Putamen (tissue), 1 donor: ENCODE data around the gene AKT3.
"Not testable (repeated sequence)": the region's sequence is repeated elsewhere in the genome, so short reads cannot be mapped to it uniquely, and the experiment has no call there.

Source experiments
- DNase-seq: peaks from one replicate; pipeline ENCODE4 v3.0.0-alpha.2; 2016; ENCODE audit warnings: low spot score

AKT3 gene

DNA sequence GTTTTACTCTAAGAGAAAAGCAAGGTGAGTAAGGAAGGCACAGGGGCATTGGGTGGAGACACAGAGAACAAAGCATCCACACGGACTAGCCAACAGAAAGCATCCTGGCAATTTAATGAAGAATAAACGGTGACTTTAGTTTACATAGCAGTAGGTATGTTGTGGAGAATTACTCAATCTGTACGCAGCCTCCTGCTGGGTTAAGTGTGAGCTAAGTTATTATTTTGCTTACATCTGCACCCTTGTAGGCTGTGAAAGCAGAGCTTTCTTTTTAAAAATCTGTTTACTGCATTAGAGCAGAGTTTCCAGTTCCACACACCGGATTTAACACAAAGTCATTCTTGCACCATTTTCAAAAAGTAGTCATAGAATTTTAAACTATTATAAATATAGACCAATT is 144.5 kb downstream of the AKT3 start:
- DNase-seq, result no peak

DNA sequence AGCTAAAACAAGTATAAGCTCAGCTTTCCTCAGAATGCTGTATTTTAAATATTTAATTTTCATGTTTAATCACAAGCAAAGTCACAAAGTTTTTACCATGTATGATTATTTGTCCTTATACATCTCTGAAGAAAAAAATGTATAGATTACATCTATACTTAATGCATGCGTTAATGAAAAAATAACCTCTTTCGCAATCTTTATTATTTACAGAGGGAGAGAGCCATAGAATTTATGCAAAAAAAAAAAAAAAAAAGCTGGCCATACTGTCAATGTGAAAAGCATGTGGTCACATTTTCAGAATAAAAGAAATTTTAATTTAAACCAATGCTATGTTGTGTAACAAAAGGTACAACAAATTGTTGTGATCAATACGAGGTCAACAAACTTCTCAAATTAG is 148.2 kb downstream of the AKT3 start:
- DNase-seq, result no peak

DNA sequence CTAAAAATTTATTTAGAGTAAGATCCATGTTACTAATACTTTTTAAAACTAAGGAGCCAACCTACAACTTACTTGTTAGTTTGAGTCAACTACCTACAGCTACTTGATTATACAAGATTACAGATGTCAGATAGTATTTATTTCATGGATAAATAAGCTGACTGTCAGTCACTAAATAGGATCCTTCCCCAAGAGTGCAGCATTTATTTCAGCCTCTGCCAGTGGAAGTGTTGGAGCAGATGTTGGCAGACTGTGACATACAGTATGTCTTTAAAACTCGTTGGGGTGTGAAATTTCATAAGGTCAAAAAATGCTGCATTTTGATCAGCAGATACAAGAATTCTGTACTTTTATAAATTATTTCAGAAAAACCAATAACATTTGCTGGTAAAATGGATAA is 156.2 kb downstream of the AKT3 start:
- DNase-seq, result no peak

DNA sequence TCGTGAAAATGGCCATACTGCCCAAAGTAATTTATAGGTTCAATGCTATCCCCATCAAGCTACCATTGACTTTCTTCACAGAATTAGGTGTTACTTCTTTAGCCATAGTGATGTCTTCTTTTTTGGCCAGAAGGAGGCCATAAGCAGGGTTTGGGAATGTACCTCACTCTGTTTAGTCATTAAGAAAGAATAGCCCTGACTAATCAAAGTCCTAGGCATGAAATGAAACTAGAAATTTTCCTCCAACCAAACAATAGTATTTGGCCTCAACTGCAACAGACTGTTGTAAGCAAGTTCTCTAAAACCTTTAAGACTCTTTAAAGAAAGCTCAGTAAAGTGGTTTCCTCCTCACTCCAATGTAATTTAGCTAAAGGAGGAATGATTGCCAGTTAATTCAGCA is 163.9 kb downstream of the AKT3 start:
- DNase-seq, result no peak

DNA sequence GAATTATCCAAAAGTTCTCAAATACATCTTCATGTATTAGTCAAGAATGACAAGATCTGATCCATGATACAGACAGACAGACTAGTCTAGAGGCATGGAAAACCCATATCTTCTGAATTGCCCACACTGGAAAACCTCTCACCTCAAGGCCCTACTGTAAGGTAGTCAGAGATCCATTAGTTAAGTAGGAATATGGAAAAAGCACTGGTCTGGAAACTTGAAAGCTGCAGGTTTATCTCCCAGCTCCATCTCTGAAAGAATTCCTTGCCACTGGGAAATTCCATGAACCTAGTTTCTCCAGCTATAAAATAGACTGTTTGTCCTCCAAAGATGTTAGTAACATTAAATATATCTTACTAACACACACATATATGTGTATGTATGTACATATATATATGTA is 169.2 kb downstream of the AKT3 start:
- DNase-seq, result no peak

DNA sequence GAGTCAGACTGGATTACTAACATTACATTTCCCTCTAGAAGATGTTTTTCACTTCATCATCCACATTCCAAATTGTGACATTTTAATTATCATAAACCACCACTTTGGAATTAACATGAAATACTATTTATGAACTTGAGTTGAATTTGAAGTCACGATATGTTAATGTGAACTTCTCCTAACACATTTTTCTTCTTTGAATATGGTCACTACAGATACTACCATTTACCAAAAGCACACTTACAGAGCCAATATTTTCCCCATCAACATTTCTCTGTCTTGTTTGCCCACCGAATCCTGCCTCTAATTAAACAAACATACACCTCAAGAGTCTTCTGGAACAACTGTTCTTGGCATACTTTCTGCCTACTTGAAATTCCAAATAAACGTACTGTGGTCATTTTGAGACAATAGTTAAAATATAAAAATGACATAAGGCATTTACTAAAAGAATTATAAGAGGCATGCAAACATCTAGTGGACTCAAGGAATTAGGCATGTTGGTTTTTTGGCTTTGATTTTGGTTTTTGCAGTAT is 177.4 kb downstream of the AKT3 start:
- no peak for DNase-seq

DNA sequence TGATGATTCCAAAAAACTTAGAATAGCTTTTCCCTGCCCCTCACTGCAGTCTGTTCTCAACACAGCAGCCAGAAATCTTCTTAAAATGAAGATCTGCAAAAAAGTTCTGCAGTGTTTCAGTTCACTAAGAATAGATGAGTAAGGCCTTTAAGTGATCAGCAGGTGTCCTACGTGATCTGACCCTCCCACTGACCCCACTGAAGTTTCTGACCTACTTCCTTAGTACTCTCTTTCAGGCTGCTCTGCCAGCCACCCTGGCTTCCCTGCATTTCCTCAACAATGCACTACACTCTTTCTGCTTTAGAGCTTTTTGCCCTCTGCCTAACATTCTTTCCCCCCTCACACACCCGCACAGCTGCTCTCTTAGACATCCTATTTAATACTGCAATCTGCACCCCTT is 182.5 kb downstream of the AKT3 start:
- no peak for DNase-seq

DNA sequence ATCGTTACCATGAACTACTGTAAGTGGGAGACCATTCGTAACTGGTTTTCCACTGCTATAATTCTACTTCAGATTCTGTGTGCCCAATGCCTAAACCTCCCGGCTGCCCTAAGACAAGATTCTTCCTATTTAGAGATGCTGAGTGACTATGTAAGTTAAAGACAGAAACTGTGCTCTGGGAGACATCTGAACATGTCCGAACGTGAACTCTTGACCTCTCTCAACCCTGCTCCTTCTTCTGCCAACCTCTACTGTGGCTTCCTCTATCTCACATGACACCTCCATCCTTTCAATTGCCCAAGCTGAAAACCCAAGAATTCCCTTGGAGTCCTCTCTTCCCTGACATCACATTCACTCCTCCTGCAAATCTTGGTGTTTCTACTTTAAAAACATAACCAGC is 182.9 kb downstream of the AKT3 start:
- DNase-seq, result no peak

DNA sequence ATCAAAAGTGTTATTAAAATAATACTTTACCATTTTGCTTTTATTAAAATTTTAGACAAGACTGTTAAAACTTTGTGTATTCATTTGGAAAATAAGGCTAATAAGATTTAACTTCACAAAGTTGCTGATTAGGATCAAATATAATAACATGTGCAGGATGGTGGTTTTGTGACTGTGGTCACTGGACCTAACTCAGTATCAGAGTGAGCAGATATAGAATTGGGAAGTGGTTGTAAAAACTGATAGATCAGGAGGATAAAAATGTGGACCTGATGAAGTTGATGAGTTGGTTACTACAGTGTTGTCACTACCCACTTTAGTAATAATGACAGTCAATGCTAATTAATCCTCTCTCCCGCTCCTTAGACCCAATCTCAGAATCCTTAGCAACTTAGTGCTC is 186.4 kb downstream of the AKT3 start:
- no peak for DNase-seq

DNA sequence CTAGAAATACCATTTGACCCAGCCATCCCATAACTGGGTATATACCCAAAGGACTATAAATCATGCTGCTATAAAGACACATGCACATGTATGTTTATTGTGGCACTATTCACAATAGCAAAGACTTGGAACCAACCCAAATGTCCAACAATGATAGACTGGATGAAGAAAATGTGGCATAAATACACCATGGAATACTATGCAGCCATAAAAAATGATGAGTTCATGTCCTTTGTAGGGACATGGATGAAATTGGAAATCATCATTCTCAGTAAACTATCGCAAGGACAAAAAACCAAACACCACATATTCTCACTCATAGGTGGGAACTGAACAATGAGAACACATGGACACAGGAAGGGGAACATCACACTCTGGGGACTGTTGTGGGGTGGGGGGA is 187.9 kb downstream of the AKT3 start:
- not testable (repeated sequence) for DNase-seq

DNA sequence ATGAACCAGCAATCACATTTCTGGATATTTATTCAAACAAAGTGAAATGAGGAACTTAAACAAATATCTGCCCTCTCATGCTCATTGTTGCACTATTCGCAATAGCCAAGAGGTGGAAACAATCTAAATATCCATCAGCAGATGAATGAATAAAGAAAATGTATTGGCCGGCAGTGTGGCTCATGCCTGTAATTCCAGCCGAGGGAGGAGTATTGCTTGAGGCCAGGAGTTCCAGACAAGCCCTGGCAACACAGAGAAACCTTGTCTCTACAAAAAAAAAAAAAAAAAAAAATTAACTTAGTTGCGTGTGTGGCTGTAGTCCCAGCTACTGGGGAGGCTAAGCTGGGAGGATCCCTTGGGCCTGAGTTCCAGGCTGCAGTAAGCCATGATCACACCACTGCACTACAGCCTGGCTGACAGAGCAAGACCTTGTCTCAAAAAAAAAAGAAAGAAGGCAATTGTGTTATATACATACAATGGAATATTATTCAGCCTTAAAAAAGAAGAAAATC is 191.4 kb downstream of the AKT3 start:
- DNase-seq, result no peak

DNA sequence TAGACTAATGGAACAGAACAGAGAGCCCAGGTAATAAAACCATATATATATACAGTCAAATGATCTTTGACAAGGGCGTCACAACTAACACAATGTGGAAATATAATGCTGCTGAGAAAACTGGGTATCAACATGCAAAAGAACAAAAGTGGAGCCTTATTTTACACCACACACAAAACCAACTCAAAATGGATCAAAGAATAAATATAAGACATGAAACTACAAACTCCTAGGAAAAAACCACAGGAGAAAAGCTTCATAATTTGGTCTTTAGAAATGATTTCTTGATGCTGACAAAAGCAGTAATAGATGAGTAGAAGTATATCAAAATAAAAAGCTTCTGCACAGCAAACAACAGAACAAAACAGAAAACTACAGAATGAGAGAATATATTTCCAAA is 192.2 kb downstream of the AKT3 start:
- DNase-seq, result no peak

DNA sequence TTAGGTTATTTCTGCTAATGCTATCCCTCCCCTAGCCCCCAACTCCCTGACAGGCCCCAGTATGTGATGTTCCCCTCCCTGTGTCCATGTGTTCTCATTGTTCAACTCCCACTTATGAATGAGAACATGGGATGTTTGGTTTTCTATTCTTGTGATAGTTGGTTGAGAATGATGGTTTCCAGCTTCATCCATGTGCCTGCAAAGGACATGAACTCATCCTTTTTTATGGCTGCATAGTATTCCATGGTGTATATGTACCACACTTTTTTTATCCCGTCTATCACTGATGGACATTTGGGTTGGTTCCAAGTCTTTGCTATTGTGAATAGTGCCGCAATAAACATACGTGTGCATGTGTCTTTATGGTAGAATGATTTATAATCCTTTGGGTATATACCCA is 200.5 kb downstream of the AKT3 start:
- DNase-seq, result not testable (repeated sequence)

DNA sequence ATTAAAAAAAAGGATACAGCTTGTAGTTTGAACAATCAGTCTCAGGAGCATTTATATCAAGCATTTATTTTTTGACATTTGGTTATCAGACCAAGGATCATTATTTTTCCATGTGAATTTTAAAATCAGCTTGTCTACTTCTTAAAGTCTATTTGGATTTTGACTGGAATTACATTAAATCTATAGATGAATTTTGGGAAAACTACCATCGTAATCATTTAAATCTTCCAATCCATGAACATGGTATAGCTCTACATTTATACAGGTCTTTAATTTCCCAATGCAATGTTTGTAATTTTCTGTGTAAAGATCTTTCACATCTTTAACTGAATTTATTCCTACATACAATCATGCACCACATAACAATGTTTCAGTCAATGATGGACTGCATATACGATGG is 203.2 kb downstream of the AKT3 start:
- DNase-seq, result no peak

DNA sequence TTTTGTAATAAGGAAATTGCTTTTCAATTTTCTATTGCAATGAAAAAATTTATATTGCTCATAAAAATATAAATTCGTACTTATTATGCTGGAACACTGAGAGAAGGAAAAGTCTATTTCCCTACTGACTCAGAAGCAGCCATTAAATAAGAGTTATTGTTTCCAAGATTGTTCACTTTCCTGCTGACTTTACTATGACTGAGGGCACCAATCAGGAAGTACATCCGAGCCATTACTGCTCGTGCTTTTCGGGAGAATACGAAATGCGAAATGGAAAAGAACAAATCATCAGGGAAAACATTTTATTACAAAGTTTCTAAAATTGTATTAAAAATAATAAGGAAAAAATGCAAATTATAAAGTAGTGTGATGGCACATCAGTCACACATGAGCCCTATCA is 204.8 kb downstream of the AKT3 start:
- no peak for DNase-seq

DNA sequence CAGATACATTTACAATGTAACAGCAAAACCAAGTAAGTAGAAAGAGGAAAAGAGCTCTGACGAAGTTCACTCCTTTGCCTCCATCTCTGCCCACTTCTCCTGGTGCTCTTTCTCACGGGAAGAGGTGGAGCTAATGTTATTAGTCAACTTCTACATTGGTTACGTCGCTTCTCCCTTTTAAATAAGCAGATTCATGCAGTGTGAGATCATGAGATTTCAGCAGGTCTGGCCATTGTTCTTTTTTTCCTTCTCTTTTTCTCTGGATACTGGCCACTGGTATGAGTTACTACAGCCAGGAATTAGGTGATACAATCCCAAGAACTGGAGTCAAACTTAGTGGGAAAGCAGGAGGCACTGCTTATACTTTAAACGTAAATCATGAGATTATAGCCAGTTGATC is 207.1 kb downstream of the AKT3 start:
- DNase-seq, result no peak

DNA sequence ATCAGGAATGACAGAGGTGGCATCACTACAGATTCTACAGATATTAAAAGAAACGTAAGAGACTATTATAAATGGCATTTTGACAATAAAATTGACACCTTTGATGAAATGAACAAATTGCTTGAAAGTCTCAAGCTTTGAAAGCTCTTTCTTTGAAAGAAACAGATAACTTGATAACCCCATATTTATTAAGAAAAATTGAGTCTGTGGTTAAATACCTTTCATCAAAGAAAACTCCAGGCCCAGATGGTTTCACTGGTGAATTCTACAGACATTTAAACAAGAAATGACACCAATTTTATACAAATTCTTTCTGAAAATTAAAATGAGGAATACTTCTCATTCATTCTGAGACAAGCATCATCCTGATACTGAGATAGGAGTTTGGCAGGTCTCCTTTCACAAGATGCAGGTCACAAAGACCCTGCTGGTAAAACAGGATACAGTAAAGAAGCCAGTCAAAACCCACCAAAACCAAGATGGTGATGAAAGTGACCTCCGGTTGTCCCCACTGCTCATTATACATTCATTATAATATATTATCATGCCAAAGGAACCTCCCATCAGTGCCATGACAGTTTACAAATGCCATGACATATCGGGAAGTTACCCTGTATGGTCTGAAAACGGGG is 210.9 kb downstream of the AKT3 start:
- no peak for DNase-seq

DNA sequence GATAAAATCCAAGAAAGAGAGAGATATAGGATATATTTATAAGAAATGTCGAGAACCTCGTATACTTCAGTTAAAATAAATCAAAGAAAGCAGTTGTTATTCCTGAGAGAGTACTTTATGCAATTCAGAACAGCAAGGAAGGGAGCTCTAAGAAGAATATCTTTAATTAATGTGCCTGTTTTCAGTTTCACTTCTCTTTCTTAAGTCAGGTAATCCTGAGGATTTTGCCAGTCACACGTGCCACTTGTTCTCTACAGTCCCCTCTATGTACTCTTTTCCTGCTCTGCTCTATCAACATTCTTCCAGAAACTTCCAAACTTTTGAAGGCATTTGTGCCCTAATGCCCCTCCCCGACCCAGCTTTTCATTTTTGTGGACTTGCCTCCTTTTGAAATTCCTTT is 211.9 kb downstream of the AKT3 start:
- DNase-seq, result no peak

DNA sequence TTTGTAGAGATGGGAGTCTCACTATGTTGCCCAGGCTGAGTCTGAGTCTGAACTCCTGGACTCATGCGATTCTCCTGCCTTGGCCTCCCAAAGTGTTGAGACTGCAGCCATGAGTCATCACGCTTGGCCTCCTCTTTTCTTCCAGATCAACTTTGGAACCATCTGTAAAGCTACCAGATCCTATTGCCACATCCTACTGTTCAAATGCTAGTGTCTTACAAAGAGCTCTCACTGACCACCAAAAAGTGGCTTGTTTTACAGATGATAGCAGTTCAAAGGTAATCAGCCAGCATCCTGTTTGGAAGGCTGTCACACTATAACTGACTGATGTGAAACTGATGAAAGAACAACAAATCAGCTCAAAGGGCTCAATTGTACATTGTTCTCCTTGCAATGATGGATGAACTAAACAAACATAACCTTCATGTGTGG is 221.6 kb downstream of the AKT3 start:
- DNase-seq, result peak; percentile 10

DNA sequence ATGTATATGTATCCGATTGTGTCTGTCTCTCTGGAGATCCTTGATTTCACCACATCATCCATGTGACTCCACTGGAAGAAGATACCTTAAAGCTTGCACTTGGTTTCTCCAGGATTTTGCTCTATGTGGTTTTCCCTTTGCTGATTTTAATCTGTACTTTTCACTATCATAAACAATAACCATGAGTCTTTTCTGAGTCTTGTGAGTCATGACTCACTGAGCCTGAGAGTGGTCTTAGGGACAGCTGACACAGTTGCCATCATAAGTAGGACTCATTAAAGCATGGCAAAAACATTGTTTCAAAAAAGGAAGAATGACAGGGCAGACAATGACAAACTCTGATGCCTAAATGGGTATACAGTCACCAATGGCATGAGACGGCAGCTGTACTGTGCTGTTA is 226.2 kb downstream of the AKT3 start:
- DNase-seq, result no peak

DNA sequence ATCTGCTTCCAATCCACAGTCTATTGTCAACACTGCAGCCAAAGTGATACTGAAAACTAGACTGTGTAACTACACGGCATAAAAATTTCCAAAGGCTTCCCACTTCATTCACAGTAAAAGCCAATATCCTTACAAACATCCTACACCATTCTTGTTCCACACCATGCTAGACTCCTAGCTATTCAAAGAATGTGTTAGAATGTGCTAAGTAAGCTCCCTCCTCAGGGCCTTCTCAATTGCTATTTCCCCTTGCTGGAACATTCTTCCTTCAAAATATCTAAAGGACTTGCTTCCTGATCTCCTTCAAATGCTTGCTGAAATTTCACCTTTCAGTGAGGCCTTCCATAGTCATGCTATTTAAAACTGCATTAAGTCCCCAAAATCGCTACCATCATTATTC is 228.1 kb downstream of the AKT3 start:
- no peak for DNase-seq

DNA sequence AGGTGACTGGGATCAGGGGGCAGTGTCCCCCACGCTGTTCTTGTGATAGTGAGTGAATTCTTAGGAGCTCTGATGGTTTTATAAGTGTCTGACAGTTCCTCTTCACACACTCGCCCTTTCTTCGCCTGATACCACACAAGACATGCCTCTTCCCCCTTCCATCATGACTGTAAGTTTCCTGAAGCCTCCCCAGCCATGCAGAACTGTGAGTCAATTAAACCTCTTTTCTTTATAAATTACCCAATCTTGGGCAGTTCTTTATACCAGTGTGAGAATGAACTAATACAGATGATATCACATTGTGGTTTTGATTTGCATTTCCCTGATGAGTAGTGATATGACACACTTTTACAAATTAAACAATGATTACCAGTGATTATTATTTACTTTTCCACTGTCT is 229.9 kb downstream of the AKT3 start:
- DNase-seq, result no peak

DNA sequence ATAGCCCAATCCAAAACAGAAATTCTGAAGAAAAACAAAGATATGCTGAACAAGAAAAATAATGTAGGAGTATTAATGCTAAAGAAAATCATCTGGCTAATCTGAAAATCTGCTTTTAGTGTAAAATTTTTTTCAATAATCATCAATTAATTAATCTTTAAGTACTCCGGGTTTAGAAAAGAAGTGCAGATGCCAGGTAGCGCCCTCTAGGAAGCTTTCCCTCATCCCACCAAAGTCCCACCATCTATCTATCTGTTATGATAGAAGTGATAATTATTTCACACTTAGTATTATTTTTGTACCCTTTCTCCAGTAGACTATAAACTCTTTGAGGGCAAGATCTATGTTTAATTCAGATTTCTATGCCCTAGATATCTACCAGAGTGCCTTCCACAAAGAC is 240.3 kb downstream of the AKT3 start:
- no peak for DNase-seq

DNA sequence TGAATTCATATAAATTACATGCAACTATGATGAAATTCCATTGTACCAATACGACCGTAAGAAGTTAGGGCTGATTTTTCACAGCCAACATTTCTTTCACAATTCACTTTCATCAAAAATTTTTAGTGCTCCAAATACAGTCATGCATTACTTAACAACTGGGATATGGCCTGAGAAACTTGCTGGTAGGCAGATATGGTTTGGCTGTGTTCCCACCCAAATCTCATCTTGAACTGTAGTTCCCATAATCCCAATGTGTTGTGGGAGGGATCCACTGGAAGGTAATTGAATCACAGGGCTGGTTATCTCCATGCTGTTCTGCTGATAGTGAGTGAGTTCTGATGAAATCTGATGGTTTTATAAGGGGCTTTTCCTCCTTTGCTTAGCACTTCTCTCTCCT is 244.4 kb downstream of the AKT3 start:
- DNase-seq, result no peak
